GM12873 (cell line): ENCODE measurements around the gene NFYA.

Experiments used
- TF ChIP-seq, protein P1 (sequence below): IDR thresholded peaks from 2 replicates; pipeline ENCODE4 v1.5.1; 2012; ENCODE audit warnings: low read depth, mild to moderate bottlenecking, moderate library complexity, low read length, control low read depth; ENCODE audit not compliant: insufficient read depth; ENCODE audit errors: missing control alignments

NFYA gene

DNA sequence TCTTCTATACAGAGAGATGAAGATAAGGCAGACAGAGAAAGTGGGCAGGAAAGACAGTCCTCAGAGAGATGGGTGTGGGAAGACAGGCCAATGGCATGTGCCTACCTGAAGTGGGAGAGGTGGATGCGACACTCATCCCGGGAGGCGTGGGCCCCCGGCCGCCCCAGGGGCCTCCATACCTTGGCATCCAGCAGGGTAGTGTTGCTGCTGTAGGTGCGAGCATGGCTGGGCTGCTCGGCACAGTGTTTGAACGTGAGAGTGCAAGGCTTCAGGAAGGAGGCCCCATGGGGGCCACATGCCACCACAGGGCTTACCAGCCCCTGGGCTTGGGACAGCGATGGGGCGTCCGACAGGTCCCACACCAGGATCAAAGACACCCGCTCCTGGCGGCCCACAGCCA, 39.0 kb upstream of the NFYA start:
- TF ChIP-seq, protein P1, sequence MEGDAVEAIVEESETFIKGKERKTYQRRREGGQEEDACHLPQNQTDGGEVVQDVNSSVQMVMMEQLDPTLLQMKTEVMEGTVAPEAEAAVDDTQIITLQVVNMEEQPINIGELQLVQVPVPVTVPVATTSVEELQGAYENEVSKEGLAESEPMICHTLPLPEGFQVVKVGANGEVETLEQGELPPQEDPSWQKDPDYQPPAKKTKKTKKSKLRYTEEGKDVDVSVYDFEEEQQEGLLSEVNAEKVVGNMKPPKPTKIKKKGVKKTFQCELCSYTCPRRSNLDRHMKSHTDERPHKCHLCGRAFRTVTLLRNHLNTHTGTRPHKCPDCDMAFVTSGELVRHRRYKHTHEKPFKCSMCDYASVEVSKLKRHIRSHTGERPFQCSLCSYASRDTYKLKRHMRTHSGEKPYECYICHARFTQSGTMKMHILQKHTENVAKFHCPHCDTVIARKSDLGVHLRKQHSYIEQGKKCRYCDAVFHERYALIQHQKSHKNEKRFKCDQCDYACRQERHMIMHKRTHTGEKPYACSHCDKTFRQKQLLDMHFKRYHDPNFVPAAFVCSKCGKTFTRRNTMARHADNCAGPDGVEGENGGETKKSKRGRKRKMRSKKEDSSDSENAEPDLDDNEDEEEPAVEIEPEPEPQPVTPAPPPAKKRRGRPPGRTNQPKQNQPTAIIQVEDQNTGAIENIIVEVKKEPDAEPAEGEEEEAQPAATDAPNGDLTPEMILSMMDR, result no peak

DNA sequence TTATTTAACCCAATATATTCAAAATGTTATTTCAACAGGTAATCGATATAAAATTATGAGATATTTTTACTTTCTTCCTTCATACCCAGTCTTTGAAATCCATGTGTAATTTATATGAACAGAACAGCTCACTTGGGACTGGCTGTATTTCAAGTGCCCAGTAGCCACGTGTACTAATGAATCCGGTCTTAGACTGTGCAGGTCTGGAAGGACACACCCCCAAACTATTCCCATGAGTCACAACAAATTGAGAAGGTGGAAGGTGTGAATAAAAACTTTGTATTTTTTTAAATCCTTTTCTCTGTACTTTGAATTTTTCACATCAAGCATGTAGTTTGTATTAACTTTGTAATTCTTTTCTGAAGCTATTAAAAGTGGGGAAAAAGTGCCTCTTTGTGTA, 36.6 kb upstream of the NFYA start:
- TF ChIP-seq, protein P1, result no peak

DNA sequence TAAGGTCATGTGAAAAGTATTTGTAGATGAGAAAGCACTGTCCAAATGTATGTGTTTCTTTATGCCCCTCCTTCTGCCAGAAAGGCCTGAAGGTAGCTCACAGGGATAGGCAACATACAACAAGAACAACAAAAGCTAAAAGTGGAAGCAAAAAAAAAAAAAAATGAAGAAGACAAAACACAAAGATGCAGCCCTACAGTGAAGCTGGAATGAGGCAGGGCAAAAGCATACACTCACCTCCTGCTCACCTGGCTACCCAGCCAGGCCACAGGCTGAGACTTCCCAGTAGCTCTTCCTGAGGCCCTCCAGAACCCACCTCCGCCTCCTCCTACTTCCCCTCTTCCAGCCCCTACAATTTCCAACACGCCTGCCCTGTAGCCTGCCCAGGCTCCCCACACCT, 36.2 kb upstream of the NFYA start:
- TF ChIP-seq, protein P1, result no peak

DNA sequence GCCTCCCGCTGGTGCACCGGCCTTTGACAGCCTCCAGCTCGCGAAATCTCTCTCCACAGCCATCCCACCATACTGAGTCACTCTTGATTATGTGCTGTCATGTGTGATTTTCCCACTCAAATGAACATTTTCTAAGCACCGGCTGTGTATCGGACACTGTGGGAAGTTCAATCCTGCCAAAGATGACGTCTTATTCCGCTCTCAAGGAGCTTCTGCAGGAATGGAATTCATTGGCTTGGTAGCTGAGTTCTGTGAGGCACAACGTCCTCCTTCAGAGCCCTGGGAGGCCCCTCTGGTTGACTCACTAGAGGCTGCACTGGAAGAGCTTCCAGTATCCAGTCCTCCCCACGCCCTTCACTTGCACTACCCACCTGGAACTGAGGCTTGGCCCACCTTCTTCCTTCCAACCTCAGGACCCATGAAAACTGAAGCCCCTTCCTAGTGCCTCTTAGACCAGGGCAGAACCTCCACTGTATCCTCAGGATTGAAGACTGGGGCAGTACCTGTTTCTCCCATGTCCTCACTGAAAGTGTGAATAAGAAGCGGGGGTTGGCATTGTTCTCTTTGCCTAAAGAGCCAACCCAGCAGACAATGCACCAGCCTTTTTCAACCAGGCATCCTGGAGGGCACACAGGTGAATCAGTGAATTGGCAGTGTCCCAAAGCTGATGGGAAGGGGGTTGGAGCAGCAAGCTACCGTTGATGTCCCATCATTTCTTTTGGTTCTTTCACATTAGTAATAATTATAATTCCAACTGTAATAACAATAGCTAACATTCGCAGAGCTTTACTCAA, 35.5 kb upstream of the NFYA start:
- TF ChIP-seq, protein P1, result no peak

DNA sequence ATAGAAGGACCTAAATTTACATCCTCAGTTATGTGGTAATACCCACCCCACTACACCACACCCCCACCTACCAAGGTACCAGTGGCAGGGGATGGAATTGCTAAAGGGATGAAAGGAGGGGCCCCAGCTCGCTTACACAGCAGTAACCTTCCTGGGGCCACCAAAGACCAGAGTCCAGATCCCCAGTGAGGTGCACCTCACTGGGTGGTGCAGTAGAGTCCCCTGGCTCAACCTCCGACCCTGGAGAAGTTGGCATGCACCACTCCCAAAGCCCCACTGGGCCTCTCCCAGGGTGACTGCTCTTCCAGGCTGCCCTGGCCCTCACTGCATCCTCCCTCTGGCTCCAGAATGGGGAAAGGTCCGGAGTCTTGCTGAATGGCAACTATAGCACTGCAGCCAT, 34.6 kb upstream of the NFYA start:
- TF ChIP-seq, protein P1, result no peak

DNA sequence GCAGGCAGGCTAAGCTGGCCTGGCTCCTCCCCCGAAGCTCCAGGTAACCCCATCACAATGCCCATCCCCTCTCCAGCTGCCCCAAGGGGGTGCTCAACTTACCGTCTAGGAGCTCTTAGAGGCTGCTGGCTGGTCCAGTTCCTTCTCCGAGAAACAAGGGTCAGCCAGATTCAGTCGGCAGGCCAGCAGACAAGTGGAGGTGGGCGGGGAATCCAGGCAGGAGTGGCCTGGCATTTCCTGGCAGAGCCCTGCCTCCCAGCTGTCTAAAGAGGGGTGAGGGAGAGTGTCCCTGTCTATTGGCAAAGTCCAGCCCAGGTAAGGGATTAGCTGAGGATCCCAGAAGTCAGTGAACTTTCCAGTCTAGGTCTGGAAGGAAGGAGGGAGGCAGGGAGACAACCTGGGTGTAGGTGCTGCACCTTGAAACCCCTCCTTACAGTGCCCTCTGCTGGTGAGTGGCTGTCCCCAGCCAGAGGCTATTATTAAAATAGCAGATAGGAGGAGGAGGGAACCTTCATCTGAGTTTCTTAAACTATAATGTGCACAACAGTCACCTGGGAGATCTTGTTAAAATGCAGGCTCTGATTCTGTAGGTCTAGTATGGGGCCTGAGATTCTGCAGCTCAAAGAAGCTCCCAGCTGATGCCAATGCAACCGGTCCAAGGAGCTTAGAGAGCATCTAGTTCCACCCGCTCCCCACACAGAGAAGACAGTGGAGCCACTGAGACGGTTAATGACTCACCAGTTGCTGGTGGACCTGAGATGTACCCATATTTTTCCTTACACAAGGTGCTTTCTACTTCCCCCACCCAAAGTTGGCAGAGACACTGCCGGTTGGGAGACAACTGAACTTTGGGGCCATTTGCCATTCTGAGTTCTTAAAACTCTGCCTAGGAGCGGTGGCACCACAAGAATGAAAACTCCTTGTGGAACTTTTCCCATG, 33.4 kb upstream of the NFYA start, which contains the start of gene UNC5CL:
UNC5CL (minus strand) TSS at position 162 of the 939 bp plus-strand sequence. CDS start 4,147 bp downstream, outside the sequence.
- TF ChIP-seq, protein P1, result peak; percentile 87
